Stomach (tissue), 9 donors: ENCODE measurements around the gene CHN2. TPM values are rescaled to one million over a fixed set of nuclear protein-coding genes. Genes with fewer than 3 reads are reported as not detected.

Experiments
- DNase-seq, 2 donors: peaks; one replicate each; pipeline versions ENCODE4 v3.0.0 to v3.0.0-alpha.2; 2013 to 2019
- H3K27ac ChIP-seq, 5 donors: fragments of 200-600 bp in 4 of 5; sonication (generic) in 4 of 5; one replicate each; pipeline ENCODE4 v1.5.1; 2013 to 2019; ENCODE audit warnings: mild to moderate bottlenecking in 1 of 5, moderate library complexity in 1 of 5
- H3K27me3 ChIP-seq, 3 donors: fragments of 200-600 bp; sonication (generic); one replicate each; pipeline ENCODE4 v1.5.1; 2017 to 2019; ENCODE audit warnings: mixed run types in 1 of 3
- H3K36me3 ChIP-seq, 4 donors: fragments of 200-600 bp; sonication (generic); 1 replicate in 3 of 4; 2 replicates in 1 of 4; pipeline ENCODE4 v1.5.1; 2016 to 2019
- H3K4me1 ChIP-seq, 4 donors: fragments of 200-600 bp; sonication (generic); one replicate each; pipeline ENCODE4 v1.5.1; 2016 to 2019
- H3K4me3 ChIP-seq, 4 donors: fragments of 200-600 bp; sonication (generic) in 3 of 4; one replicate each; pipeline ENCODE4 v1.5.1; 2016 to 2019; ENCODE audit warnings: mild to moderate bottlenecking in 1 of 4
- H3K9me3 ChIP-seq, 4 donors: fragments of 200-600 bp; sonication (generic); one replicate each; pipeline ENCODE4 v1.5.1; 2016 to 2019
- EP300 ChIP-seq: sonication (generic); formaldehyde crosslinking; IDR thresholded peaks from one replicate; pipeline ENCODE4 v1.6.1; 2017; ENCODE audit warnings: antibody characterized with exemption
- POLR2A ChIP-seq, 4 donors: fragments of 450-650 bp; IDR thresholded peaks; one replicate each; pipeline ENCODE4 v1.6.1; 2016; ENCODE audit warnings: antibody characterized with exemption in 4 of 4, control low read depth in 2 of 4, mild to moderate bottlenecking in 1 of 4, moderate library complexity in 1 of 4
- POLR2AphosphoS5 ChIP-seq, 3 donors: sonication (generic); formaldehyde crosslinking; IDR thresholded peaks; one replicate each; pipeline ENCODE4 v1.6.1; 2016; ENCODE audit warnings: antibody characterized with exemption in 3 of 3
- WGBS, 5 donors: extraction: QIAGEN DNeasy Blood & Tissue Kit in 3 of 5; methylation state at CpG; one replicate each; pipeline versions ENCODE4 v1.1.5 to v1.1.7; 2013 to 2018; 5-methylcytosine and 5-hydroxymethylcytosine counted together
- intact Hi-C: fragments of 100-400 bp; cut with DNase I; formaldehyde crosslinking; loops from one replicate; pipeline ENCODE4 v1.15.1; 2023; ENCODE audit warnings: low total_unique reads
- polyA plus RNA-seq, 3 donors: library from polyadenylated mRNA; stranded (reverse); fragments of 200-250 nt; gene quantifications; one replicate each; pipeline ENCODE4 v1.2.3, GENCODE V29; 2013
- total RNA-seq, 5 donors: library from RNA; depleted of rRNA; stranded (reverse); fragments of >200 nt; gene quantifications; one replicate each; pipeline versions ENCODE4 v1.1.0 to v1.2.3, GENCODE V29; 2014 to 2016
- TF ChIP-seq, protein P1 (sequence below), 7 experiments: fragments of 450-650 bp in 4 of 7; fragments of 200-600 bp in 3 of 7; sonication (generic) in 3 of 7; IDR thresholded peaks; one replicate each; pipeline ENCODE4 v1.5.1; 2016 to 2019; ENCODE audit warnings: antibody characterized with exemption in 7 of 7, control low read depth in 2 of 7, mild to moderate bottlenecking in 1 of 7
- donor health status: healthy with polysubstance abuse.
- donor health status: Bipolar disorder and iron deficiency.
- donor health status: healthy.

CHN2 gene
- total and polyA plus RNA-seq, 8 donors: 2.4 to 47.8 (median 13.8) TPM

DNA sequence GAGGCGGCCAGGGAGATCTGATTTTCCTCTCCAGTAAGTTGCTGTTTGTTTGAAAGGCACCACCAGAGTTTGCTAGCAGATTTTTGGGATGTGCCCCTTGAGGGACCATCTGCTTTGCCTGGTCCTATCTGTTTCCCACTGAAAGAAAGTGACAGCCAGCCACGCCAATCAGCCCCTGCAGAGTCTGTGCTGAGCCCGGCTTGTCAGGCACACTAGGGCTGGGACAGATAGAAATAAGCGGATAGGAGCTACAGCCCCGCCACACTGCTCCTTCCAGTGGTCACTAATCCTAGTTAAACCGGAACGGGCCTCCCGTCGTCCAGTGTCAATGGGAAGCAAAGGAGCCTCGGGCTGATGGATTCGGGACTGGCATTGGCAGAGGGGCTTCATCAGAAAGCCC is 207.2 kb downstream of the CHN2 start:
- no peak for TF ChIP-seq POLR2A (IDR thresholded peaks at IDR 0.05)
- TF ChIP-seq, protein P1, sequence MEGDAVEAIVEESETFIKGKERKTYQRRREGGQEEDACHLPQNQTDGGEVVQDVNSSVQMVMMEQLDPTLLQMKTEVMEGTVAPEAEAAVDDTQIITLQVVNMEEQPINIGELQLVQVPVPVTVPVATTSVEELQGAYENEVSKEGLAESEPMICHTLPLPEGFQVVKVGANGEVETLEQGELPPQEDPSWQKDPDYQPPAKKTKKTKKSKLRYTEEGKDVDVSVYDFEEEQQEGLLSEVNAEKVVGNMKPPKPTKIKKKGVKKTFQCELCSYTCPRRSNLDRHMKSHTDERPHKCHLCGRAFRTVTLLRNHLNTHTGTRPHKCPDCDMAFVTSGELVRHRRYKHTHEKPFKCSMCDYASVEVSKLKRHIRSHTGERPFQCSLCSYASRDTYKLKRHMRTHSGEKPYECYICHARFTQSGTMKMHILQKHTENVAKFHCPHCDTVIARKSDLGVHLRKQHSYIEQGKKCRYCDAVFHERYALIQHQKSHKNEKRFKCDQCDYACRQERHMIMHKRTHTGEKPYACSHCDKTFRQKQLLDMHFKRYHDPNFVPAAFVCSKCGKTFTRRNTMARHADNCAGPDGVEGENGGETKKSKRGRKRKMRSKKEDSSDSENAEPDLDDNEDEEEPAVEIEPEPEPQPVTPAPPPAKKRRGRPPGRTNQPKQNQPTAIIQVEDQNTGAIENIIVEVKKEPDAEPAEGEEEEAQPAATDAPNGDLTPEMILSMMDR (IDR thresholded peaks at IDR 0.05): no peak
- DNase-seq: no peak
- Histone ChIP-seq H3K36me3 (peaks cover 0 to 9% (median 0%) of the 10 kb centered on the region in 4 donors), H3K4me1 (peaks cover 0 to 9% (median 2%) of the 10 kb centered on the region in 4 donors), H3K27ac (no peak overlapping the region), H3K9me3 (no peaks in the 10 kb centered on the region), H3K27me3 (no peaks in the 10 kb centered on the region), H3K4me3 (no peak overlapping the region)
- intact Hi-C loops: loop anchor here (10.0 kb wide), 1 partner anchor 477 kb away; no protein-coding TSS in a partner anchor
- WGBS, 5 donors: 71 to 89% (median 76%) methylated on average over 9 to 11 of the region's 11 CpGs

DNA sequence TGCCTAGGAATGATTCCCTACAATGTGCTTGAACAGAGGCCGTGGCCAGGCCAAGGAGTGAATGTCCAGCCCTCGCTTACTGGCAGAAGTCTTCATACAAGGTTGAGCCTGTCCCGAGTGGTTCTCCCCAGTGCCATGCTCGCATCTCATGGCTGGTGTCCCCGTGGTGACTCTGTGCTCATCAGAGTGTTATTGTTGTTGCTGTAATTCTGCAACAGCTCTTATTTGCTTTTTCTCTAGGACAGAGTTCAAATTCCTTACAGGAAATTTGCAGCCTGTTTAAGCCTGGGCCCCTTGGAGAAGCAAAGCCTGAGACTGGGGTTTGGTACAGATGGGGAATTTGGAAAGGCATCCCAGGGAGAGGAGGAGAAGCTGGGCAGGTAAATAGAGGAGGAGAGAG is 211.3 kb downstream of the CHN2 start:
- Histone ChIP-seq H3K27me3 (no peaks in the 10 kb centered on the region), H3K36me3 (no peaks in the 10 kb centered on the region), H3K4me3 (no peak overlapping the region), H3K9me3 (no peaks in the 10 kb centered on the region), H3K4me1 (no peaks in the 10 kb centered on the region), H3K27ac (no peak overlapping the region)
- intact Hi-C loops: loop anchor here (5.0 to 10.0 kb wide), 3 partner anchors 219 to 481 kb away; no protein-coding TSS in a partner anchor
- DNase-seq: no peak
- TF ChIP-seq EP300 (no peak), POLR2A (IDR thresholded peaks at IDR 0.05) (no peak), POLR2AphosphoS5 (IDR thresholded peaks at IDR 0.05) (no peak)
- TF ChIP-seq, protein P1 (IDR thresholded peaks at IDR 0.05): no peak
- 77 to 86% (median 82%) methylated on average over 5 of the region's 5 CpGs for WGBS, 5 donors

DNA sequence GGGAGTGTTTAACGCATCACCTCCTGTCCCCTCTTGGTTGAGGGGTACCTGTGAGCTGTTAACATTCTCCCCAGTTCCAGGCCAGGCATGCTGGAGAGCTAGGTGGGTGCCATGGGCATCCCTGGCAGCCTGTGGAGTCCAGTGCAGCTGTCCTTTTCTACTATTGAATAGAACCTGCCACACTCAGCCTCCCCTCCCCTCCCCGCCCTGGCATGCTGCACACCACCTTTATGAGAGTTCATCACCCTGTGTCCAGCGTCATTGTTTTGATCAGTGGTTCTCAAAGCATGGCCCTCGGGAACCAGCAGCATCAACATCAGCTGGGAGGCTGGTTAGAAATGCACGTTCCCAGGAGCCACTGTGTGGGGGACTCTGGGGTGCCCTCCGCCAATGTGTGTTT is 211.8 kb downstream of the CHN2 start:
- WGBS, 5 donors: 91 to 96% (median 93%) methylated on average over 6 of the region's 6 CpGs
- Histone ChIP-seq H3K4me3 (no peak overlapping the region), H3K27me3 (no peaks in the 10 kb centered on the region), H3K36me3 (no peaks in the 10 kb centered on the region), H3K4me1 (no peaks in the 10 kb centered on the region), H3K27ac (no peak overlapping the region), H3K9me3 (no peaks in the 10 kb centered on the region)
- DNase-seq: no peak
- intact Hi-C loops: loop anchor here (5.0 to 10.0 kb wide), 3 partner anchors 219 to 482 kb away; no protein-coding TSS in a partner anchor
- no peak for TF ChIP-seq POLR2A (IDR thresholded peaks at IDR 0.05)
- TF ChIP-seq EP300: no peak
- TF ChIP-seq, protein P1 (IDR thresholded peaks at IDR 0.05): no peak
- TF ChIP-seq POLR2AphosphoS5 (IDR thresholded peaks at IDR 0.05): no peak

DNA sequence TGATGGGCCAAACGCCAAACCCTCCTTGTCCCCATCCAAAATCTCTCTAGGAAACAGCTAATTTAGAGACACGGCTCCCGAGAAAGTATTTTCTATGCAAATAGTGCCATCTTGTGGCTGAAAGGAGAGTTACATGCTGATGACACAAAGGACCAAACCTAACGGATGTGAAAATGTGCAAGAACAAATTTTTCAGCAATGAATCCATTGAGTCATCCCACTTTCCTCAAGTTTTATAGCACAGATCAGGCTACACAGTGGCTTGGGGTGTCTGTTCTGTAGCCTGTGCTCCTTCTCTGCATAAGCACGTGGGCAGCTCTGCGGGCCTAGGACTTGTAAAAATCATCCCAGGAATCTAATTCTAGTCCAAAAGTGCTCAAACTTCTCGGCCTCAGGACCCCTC is 214.3 kb downstream of the CHN2 start:
- no peaks in the 10 kb centered on the region for H3K27me3 ChIP-seq
- 19 to 26% (median 25%) methylated on average over 7 of the region's 7 CpGs for WGBS, 5 donors
- no peak overlapping the region for H3K4me3 ChIP-seq
- no peaks in the 10 kb centered on the region for H3K9me3 ChIP-seq
- intact Hi-C loops: loop anchor here (5.0 to 10.0 kb wide), 3 partner anchors 222 to 484 kb away; no protein-coding TSS in a partner anchor
- no peaks in the 10 kb centered on the region for H3K36me3 ChIP-seq
- no peak overlapping the region for H3K27ac ChIP-seq
- DNase-seq: peak; percentile 51 to 89
- TF ChIP-seq, protein P1 (IDR thresholded peaks at IDR 0.05): peak in 6 of 7 experiments; percentile 51 to 93 (median 82)
- TF ChIP-seq EP300: no peak
- no peaks in the 10 kb centered on the region for H3K4me1 ChIP-seq
